Left lung (tissue), 10 donors: ENCODE results near the gene NT5C1B. TPM values are rescaled to one million over a fixed set of nuclear protein-coding genes. Genes with fewer than 3 reads are reported as not detected.

Experiments
- ATAC-seq: fragments of 200-7000 bp; cut with Tn5 transposase; one replicate; pipeline ENCODE4 v1.9.1; 2020; ENCODE audit warnings: moderate library complexity
- DNase-seq, 4 donors: peaks; one replicate each; pipeline ENCODE4 v3.0.0-alpha.2; 2013 to 2020
- H3K27ac ChIP-seq, 2 donors: fragments of 200-600 bp; sonication (generic) in 1 of 2; one replicate each; pipeline versions ENCODE4 v1.5.0 to v1.8.0; 2020 to 2021
- H3K27me3 ChIP-seq, 2 donors: fragments of 200-600 bp; sonication (generic) in 1 of 2; one replicate each; pipeline versions ENCODE4 v1.5.0 to v1.8.0; 2020 to 2021
- H3K36me3 ChIP-seq, 2 donors: fragments of 200-600 bp; sonication (generic) in 1 of 2; one replicate each; pipeline versions ENCODE4 v1.5.0 to v1.8.0; 2020 to 2021
- H3K4me1 ChIP-seq, 2 donors: fragments of 200-600 bp; one replicate each; pipeline ENCODE4 v1.8.0; 2021
- H3K4me3 ChIP-seq, 2 donors: fragments of 200-600 bp; sonication (generic) in 1 of 2; one replicate each; pipeline versions ENCODE4 v1.5.0 to v1.8.0; 2020 to 2021; ENCODE audit warnings: mild to moderate bottlenecking in 1 of 2
- H3K9me3 ChIP-seq, 2 donors: fragments of 200-600 bp; sonication (generic) in 1 of 2; one replicate each; pipeline versions ENCODE4 v1.5.0 to v1.8.0; 2020 to 2021
- intact Hi-C, 2 donors: fragments of 100-400 bp; cut with DNase I; formaldehyde crosslinking; loops; one replicate each; pipeline versions ENCODE4 v1.11.2 to v1.14.2; 2022
- polyA plus RNA-seq, 6 donors: library from polyadenylated mRNA; unstranded; fragments of 120-200 nt; gene quantifications; one replicate each; pipeline ENCODE4 v1.2.1, GENCODE V29; 2013; ENCODE audit not compliant: insufficient read length in 6 of 6
- total RNA-seq, 2 donors: library from RNA; stranded (reverse); fragmentation: NEBNext Ultra II Directional; extraction: Animal tissue kit (Norgen Biotek cat#: 25700); gene quantifications; one replicate each; pipeline ENCODE4 v1.2.1, GENCODE V29; 2021
- TF ChIP-seq, protein P1 (sequence below), 2 donors: fragments of 200-600 bp; sonication (generic) in 1 of 2; IDR thresholded peaks; one replicate each; pipeline versions ENCODE4 v1.5.0 to v1.8.0; 2021; ENCODE audit warnings: antibody characterized with exemption in 2 of 2
- donor health status: DM: no; HTN: yes; CAD: no.
- donor health status: DM: no; HTN: no; CAD: no.

The NT5C1B gene
- total and polyA plus RNA-seq, 8 donors = 1.2 to 1.9 (median 1.3) TPM; not detected in 2

- H3K36me3 ChIP-seq = peaks cover 4 to 16% of the 10 kb centered on the region in 2 donors
- TF ChIP-seq, protein P1, sequence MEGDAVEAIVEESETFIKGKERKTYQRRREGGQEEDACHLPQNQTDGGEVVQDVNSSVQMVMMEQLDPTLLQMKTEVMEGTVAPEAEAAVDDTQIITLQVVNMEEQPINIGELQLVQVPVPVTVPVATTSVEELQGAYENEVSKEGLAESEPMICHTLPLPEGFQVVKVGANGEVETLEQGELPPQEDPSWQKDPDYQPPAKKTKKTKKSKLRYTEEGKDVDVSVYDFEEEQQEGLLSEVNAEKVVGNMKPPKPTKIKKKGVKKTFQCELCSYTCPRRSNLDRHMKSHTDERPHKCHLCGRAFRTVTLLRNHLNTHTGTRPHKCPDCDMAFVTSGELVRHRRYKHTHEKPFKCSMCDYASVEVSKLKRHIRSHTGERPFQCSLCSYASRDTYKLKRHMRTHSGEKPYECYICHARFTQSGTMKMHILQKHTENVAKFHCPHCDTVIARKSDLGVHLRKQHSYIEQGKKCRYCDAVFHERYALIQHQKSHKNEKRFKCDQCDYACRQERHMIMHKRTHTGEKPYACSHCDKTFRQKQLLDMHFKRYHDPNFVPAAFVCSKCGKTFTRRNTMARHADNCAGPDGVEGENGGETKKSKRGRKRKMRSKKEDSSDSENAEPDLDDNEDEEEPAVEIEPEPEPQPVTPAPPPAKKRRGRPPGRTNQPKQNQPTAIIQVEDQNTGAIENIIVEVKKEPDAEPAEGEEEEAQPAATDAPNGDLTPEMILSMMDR (IDR thresholded peaks at IDR 0.05) = no peak
- intact Hi-C loops = no loop called here
- no peak for DNase-seq
- H3K4me1 ChIP-seq = peaks cover 9 to 34% of the 10 kb centered on the region in 2 donors
- no peaks in the 10 kb centered on the region for H3K9me3 ChIP-seq
- H3K4me3 ChIP-seq = no peak overlapping the region
- no peak overlapping the region for H3K27ac ChIP-seq
- no peak for ATAC-seq
- no peaks in the 10 kb centered on the region for H3K27me3 ChIP-seq
Observed at GRCh38 chr2:18557121-18557520, 32.2 kb downstream of the NT5C1B start.

DNA sequence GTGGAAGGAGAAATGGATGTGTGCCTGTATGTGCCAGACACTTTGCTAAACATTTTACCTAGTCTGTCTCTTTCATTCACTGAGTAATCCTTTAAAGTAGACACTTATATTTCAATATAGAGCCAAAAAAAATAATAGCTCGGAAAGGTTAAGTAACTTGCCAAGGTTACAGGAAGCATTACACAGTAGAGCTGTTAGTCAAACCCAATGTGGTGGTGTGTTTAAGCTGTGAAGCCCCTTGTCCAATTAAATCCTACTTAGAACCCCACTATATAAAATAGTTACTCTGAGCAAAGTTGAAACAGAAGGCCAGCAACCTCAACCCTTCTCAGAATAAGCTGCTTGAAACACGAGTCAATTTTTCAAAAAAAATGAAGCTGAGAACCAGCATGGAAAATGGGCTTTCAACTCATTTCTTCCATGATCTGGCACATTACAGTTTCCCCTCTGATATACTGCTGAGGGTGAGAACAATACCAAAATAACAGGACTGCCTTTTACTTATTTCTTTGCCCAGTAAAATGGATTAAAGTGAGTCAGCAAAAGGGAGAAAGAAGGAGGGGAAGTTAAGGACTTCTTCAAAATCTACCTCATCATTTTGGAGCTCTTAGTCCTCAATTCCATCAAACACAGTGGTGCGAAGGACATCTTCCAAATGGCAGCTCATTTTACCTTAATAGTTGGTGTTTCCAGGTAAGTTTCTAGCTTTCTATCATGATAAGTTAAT lies 36.9 kb downstream of the NT5C1B start:
- H3K27ac ChIP-seq = no peak overlapping the region
- no peaks in the 10 kb centered on the region for H3K9me3 ChIP-seq
- no peak overlapping the region for H3K4me3 ChIP-seq
- DNase-seq (no peak), ATAC-seq (peak; percentile 77)
- intact Hi-C loops = no loop called here
- TF ChIP-seq, protein P1 (IDR thresholded peaks at IDR 0.05) = no peak
- H3K36me3 ChIP-seq = peaks cover 4 to 16% of the 10 kb centered on the region in 2 donors
- peaks cover 0 to 28% of the 10 kb centered on the region in 2 donors for H3K4me1 ChIP-seq
- H3K27me3 ChIP-seq = no peaks in the 10 kb centered on the region

- Histone ChIP-seq H3K9me3 (no peaks in the 10 kb centered on the region), H3K27ac (no peak overlapping the region), H3K4me3 (no peak overlapping the region), H3K36me3 (peaks cover 4 to 16% of the 10 kb centered on the region in 2 donors), H3K27me3 (no peaks in the 10 kb centered on the region), H3K4me1 (peaks cover 0 to 28% of the 10 kb centered on the region in 2 donors)
- intact Hi-C loops = no loop called here
- DNase-seq (no peak), ATAC-seq (no peak)
- TF ChIP-seq, protein P1 (IDR thresholded peaks at IDR 0.05) = no peak
Observed at GRCh38 chr2:18551623-18552022, 37.7 kb downstream of the NT5C1B start.

DNA sequence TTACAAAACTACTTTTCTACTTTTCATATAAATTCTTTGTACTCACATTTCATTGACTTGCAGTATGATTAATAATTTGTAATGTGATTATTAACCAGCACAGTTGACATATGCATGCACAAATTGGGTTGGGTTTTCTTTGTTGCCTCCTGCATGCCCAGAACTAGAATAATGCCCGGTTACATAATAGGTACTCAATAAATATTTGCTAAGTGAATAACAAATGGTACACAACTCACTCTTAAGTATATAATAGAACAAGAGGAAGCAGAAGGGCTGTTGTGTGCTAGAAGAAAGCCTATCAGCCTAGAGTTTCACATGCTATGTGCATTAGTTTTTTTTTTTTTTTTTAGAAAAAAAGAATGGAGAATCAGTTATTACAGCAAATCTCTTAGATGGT lies 38.2 kb downstream of the NT5C1B start:
- intact Hi-C loops = no loop called here
- Histone ChIP-seq H3K4me3 (no peak overlapping the region), H3K36me3 (peaks cover 4 to 16% of the 10 kb centered on the region in 2 donors), H3K9me3 (no peaks in the 10 kb centered on the region), H3K4me1 (peaks cover 0 to 28% of the 10 kb centered on the region in 2 donors), H3K27me3 (no peaks in the 10 kb centered on the region), H3K27ac (no peak overlapping the region)
- no peak for DNase-seq
- TF ChIP-seq, protein P1 (IDR thresholded peaks at IDR 0.05) = no peak
- ATAC-seq = peak; percentile 74

DNA sequence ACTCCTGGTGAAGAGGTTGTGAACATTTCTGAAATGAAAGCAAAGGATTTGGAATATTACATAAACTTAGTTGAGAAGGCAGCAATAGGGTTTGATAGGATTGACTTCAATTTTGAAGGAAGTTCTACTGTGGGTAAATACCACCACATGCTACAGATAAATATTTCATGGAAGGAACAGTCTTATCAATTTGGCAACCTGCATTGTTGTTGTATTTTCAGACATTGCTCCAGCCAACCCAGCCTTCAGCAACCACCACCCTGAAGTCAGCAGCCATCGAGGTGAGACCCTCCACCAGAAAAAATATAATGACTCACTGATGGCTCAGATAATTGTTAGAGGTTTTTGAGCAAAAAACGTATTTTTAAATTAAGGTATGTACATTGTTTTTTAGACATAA lies 38.9 kb downstream of the NT5C1B start:
- Histone ChIP-seq H3K9me3 (no peaks in the 10 kb centered on the region), H3K36me3 (peaks cover 3 to 14% of the 10 kb centered on the region in 2 donors), H3K27me3 (no peaks in the 10 kb centered on the region), H3K27ac (no peak overlapping the region), H3K4me3 (no peak overlapping the region), H3K4me1 (peaks cover 0 to 28% of the 10 kb centered on the region in 2 donors)
- intact Hi-C loops = no loop called here
- DNase-seq (no peak), ATAC-seq (no peak)
- TF ChIP-seq, protein P1 (IDR thresholded peaks at IDR 0.05) = no peak
